CD8-positive, alpha-beta memory T cell (primary cell): ENCODE results near the gene RING1. TPM values are rescaled to one million over a fixed set of nuclear protein-coding genes. Genes with fewer than 3 reads are reported as not detected.
"Not testable (repeated sequence)": the region's sequence is repeated elsewhere in the genome, so short reads cannot be mapped to it uniquely, and the experiment has no call there.

Source experiments
- CTCF ChIA-PET: fragments of 350-600 bp; sonication (Branson Sonifier 250); formaldehyde crosslinking; loops from one replicate; lab custom pipeline; 2021; ENCODE audit warnings: antibody characterized with exemption; lab: Charles Lee
- POLR2A ChIA-PET: fragments of 350-600 bp; sonication (Branson Sonifier 250); formaldehyde crosslinking; loops from one replicate; lab custom pipeline; 2021; ENCODE audit warnings: antibody characterized with exemption; lab: Charles Lee
- DNase-seq, 5 donors: peaks; one replicate each; pipeline versions ENCODE4 v3.0.0 to v3.0.0-alpha.2; 2020 to 2022; ENCODE audit warnings: mixed read lengths in 1 of 5
- H3K27ac ChIP-seq: one replicate; pipeline ENCODE4 v1.7.0; 2013; ENCODE audit warnings: low read depth, mild to moderate bottlenecking, low read length, moderate library complexity
- H3K27me3 ChIP-seq: 2 replicates; pipeline ENCODE4 v1.7.0; 2013; ENCODE audit warnings: low read length, mild to moderate bottlenecking; ENCODE audit not compliant: insufficient read depth, poor library complexity, severe bottlenecking
- H3K36me3 ChIP-seq: 2 replicates; pipeline ENCODE4 v1.7.0; 2013; ENCODE audit warnings: mild to moderate bottlenecking, low read length, moderate library complexity; ENCODE audit not compliant: insufficient read depth
- H3K4me1 ChIP-seq: 2 replicates; pipeline ENCODE4 v1.7.0; 2013; ENCODE audit warnings: mild to moderate bottlenecking, low read length, moderate library complexity; ENCODE audit not compliant: insufficient read depth
- H3K4me3 ChIP-seq: 2 replicates; pipeline ENCODE4 v1.7.0; 2013; ENCODE audit warnings: mild to moderate bottlenecking, low read length
- H3K9me3 ChIP-seq: 2 replicates; pipeline ENCODE4 v1.7.0; 2013; ENCODE audit warnings: mild to moderate bottlenecking, low read length
- H3K27ac Mint-ChIP-seq, 8 donors: one replicate each; pipeline ENCODE4 v1.8.0; 2020 to 2021; ENCODE audit warnings: mixed read lengths in 8 of 8, mild to moderate bottlenecking in 6 of 8, inconsistent platforms in 3 of 8, moderate library complexity in 3 of 8
- H3K27me3 Mint-ChIP-seq, 2 donors: one replicate each; pipeline ENCODE4 v1.8.0; 2020 to 2021; ENCODE audit warnings: mixed read lengths in 2 of 2, mild to moderate bottlenecking in 1 of 2, moderate library complexity in 1 of 2
- H3K36me3 Mint-ChIP-seq, 3 donors: one replicate each; pipeline ENCODE4 v1.8.0; 2020 to 2021; ENCODE audit warnings: mixed read lengths in 3 of 3, inconsistent platforms in 1 of 3, mild to moderate bottlenecking in 1 of 3
- H3K4me1 Mint-ChIP-seq, 3 donors: one replicate each; pipeline ENCODE4 v1.8.0; 2020 to 2021; ENCODE audit warnings: mixed read lengths in 3 of 3, inconsistent platforms in 1 of 3, mild to moderate bottlenecking in 1 of 3
- H3K4me3 Mint-ChIP-seq, 7 donors: one replicate each; pipeline ENCODE4 v1.8.0; 2020 to 2021; ENCODE audit warnings: mixed read lengths in 7 of 7, mild to moderate bottlenecking in 6 of 7, moderate library complexity in 4 of 7, inconsistent platforms in 2 of 7
- H3K9me3 Mint-ChIP-seq, 5 donors: one replicate each; pipeline ENCODE4 v1.8.0; 2020 to 2022; ENCODE audit warnings: mixed read lengths in 5 of 5, mild to moderate bottlenecking in 3 of 5, moderate library complexity in 2 of 5, inconsistent platforms in 1 of 5
- polyA plus RNA-seq: library from polyadenylated mRNA; unstranded; fragments of 300-500 nt; fragmentation: Illumina TruSeq; gene quantifications from one replicate; pipeline ENCODE4 v1.2.3, GENCODE V29; 2021
- total RNA-seq, 2 experiments: library from RNA; stranded (reverse); gene quantifications; one replicate each; pipeline ENCODE4 v1.2.3, GENCODE V29; 2021

The RING1 gene
- total and polyA plus RNA-seq, 3 experiments from 2014 or later, result 10.1 to 47.0 (median 43.1) TPM

DNA sequence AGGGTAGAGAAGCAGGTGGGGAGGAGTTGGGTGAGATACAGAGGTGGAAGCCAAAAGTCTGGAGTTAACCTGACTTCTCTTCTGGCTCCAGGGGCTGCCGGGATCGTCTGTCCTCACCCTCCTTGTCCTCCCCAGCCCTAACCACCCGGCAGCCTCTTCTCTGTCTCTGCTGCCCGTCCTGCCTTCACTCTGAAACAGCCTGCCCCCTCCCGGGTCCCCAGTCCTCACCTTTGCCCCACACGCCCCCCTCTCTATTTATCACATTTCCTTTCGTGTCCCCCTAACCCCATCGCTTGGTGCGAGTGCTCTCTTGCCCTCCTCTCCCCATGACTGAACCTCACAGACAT is 5.7 kb downstream of the RING1 start:
- Histone ChIP-seq H3K36me3 (peaks cover 15% of the 10 kb centered on the region), H3K27me3 (no peaks in the 10 kb centered on the region), H3K27ac (no peak overlapping the region), H3K4me3 (no peak overlapping the region), H3K4me1 (peaks cover 22% of the 10 kb centered on the region), H3K9me3 (no peaks in the 10 kb centered on the region)
- H3K9me3 Mint-ChIP-seq, result no peaks in the 10 kb centered on the region
- peak in 1 of 5 donors; percentile 20 for DNase-seq
- ChIA-PET POLR2A (no interaction called here), CTCF (no interaction called here)
- peak overlapping the region in 5 of 8 donors; percentile 28 to 78 (median 42) for H3K27ac Mint-ChIP-seq
- peaks cover 9 to 30% (median 10%) of the 10 kb centered on the region in 3 donors for H3K36me3 Mint-ChIP-seq
- H3K4me1 Mint-ChIP-seq, result peaks cover 25 to 30% (median 26%) of the 10 kb centered on the region in 3 donors
- peaks cover 20 to 58% of the 10 kb centered on the region in 2 donors for H3K27me3 Mint-ChIP-seq
- peak overlapping the region in 5 of 7 donors; percentile 49 to 70 (median 56) for H3K4me3 Mint-ChIP-seq

GRCh38 chr6:33215271-33216116 is 7.2 kb downstream of the RING1 start:
- peaks cover 26 to 65% of the 10 kb centered on the region in 2 donors for H3K27me3 Mint-ChIP-seq

DNA sequence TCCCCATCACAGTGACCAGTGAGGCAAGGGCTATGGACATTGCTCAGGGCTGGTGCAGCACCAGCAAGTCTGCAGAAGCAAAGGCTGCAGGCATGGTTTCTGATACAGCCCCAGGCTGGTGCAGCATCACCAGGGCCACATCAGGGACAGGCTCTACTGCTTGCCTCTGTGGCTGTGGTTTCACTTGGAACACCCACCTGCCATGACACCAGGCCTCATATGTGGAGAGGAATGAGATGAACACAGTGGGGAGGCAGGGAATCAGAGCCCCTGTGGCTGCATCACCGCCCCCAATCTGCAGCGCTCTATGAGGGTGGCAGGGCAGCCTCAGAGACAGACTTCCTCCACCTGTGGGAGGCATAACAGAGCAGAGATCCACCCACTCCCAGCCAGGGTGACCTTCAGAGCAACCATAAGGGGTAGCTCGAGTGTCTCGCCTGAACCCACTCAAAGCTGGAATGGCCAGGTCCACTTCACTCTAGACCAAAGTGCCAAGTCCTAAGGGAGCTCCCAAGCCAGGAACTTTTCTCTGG is 7.9 kb downstream of the RING1 start:
- ChIA-PET CTCF (no interaction called here), POLR2A (no interaction called here)
- H3K4me1 Mint-ChIP-seq, result peaks cover 16 to 19% (median 16%) of the 10 kb centered on the region in 3 donors
- H3K27me3 Mint-ChIP-seq, result peaks cover 26 to 67% of the 10 kb centered on the region in 2 donors
- H3K4me1 ChIP-seq, result peaks cover 16% of the 10 kb centered on the region
- H3K9me3 Mint-ChIP-seq, result no peaks in the 10 kb centered on the region
- H3K4me3 ChIP-seq, result no peak overlapping the region
- H3K27ac Mint-ChIP-seq, result peak overlapping the region in 2 of 8 donors; percentile 58 to 74
- no peaks in the 10 kb centered on the region for H3K36me3 ChIP-seq
- H3K9me3 ChIP-seq, result no peaks in the 10 kb centered on the region
- H3K4me3 Mint-ChIP-seq, result no peak overlapping the region
- H3K36me3 Mint-ChIP-seq, result peaks cover 0 to 10% (median 3%) of the 10 kb centered on the region in 3 donors
- DNase-seq, result no peak
- H3K27me3 ChIP-seq, result no peaks in the 10 kb centered on the region
- no peak overlapping the region for H3K27ac ChIP-seq

More at GRCh38 chr6:33215271-33216116, 7.2 kb downstream of the RING1 start:
- Histone ChIP-seq H3K4me1 (peaks cover 16% of the 10 kb centered on the region), H3K27ac (no peak overlapping the region), H3K36me3 (peaks cover 4% of the 10 kb centered on the region), H3K9me3 (no peaks in the 10 kb centered on the region), H3K27me3 (no peaks in the 10 kb centered on the region), H3K4me3 (no peak overlapping the region)
- Mint-ChIP-seq H3K36me3 (peaks cover 2 to 15% (median 8%) of the 10 kb centered on the region in 3 donors), H3K27ac (peak overlapping the region in 1 of 8 donors; percentile 74), H3K4me1 (peaks cover 16 to 19% (median 16%) of the 10 kb centered on the region in 3 donors), H3K9me3 (no peaks in the 10 kb centered on the region), H3K4me3 (peak overlapping the region in 1 of 7 donors; percentile 17)
- CTCF ChIA-PET, result no interaction called here
- DNase-seq, result peak in 1 of 5 donors; percentile 42
- POLR2A ChIA-PET, result no interaction called here

DNA sequence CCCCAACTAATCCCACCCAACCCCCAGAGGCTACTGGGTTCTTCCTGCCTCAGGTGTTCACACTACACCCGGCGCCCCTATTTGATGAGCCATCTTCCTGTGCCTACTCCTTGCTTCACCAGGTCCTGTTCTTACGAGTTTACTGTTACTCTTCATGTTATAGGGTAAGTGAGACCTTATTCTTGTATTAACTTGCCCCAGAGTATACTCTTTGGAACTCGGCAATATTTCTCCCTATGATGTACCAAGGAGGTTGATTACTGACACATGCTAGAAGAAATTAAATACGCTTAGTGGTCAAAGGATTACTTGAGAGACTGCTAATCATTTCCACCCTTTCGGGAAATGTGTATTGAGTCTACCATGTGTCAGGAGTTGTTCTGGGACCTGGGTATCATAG is 8.9 kb downstream of the RING1 start:
- H3K27me3 Mint-ChIP-seq, result peaks cover 31 to 74% of the 10 kb centered on the region in 2 donors
- no peak overlapping the region for H3K4me3 ChIP-seq
- no peak overlapping the region for H3K4me3 Mint-ChIP-seq
- H3K36me3 ChIP-seq, result no peaks in the 10 kb centered on the region
- H3K9me3 Mint-ChIP-seq, result no peaks in the 10 kb centered on the region
- POLR2A ChIA-PET, result no interaction called here
- H3K9me3 ChIP-seq, result no peaks in the 10 kb centered on the region
- no peak overlapping the region for H3K27ac Mint-ChIP-seq
- no peak overlapping the region for H3K27ac ChIP-seq
- no peak for DNase-seq
- H3K4me1 ChIP-seq, result peaks cover 16% of the 10 kb centered on the region
- no peaks in the 10 kb centered on the region for H3K27me3 ChIP-seq
- H3K4me1 Mint-ChIP-seq, result peaks cover 16 to 19% (median 16%) of the 10 kb centered on the region in 3 donors
- H3K36me3 Mint-ChIP-seq, result peaks cover 0 to 4% (median 3%) of the 10 kb centered on the region in 3 donors
- CTCF ChIA-PET, result no interaction called here

GRCh38 chr6:33217681-33218080 is 9.4 kb downstream of the RING1 start:
- no peak overlapping the region for H3K27ac ChIP-seq
- no peaks in the 10 kb centered on the region for H3K36me3 ChIP-seq
- no peak overlapping the region for H3K4me3 ChIP-seq
- H3K9me3 ChIP-seq, result no peaks in the 10 kb centered on the region
- peaks cover 12% of the 10 kb centered on the region for H3K4me1 ChIP-seq
- ChIA-PET POLR2A (no interaction called here), CTCF (no interaction called here)
- no peaks in the 10 kb centered on the region for H3K9me3 Mint-ChIP-seq
- no peak overlapping the region for H3K4me3 Mint-ChIP-seq
- H3K4me1 Mint-ChIP-seq, result peaks cover 12 to 16% (median 13%) of the 10 kb centered on the region in 3 donors
- no peak for DNase-seq
- peaks cover 30 to 76% of the 10 kb centered on the region in 2 donors for H3K27me3 Mint-ChIP-seq
- peaks cover 0 to 3% (median under 1%) of the 10 kb centered on the region in 3 donors for H3K36me3 Mint-ChIP-seq
- no peak overlapping the region for H3K27ac Mint-ChIP-seq
- no peaks in the 10 kb centered on the region for H3K27me3 ChIP-seq

DNA sequence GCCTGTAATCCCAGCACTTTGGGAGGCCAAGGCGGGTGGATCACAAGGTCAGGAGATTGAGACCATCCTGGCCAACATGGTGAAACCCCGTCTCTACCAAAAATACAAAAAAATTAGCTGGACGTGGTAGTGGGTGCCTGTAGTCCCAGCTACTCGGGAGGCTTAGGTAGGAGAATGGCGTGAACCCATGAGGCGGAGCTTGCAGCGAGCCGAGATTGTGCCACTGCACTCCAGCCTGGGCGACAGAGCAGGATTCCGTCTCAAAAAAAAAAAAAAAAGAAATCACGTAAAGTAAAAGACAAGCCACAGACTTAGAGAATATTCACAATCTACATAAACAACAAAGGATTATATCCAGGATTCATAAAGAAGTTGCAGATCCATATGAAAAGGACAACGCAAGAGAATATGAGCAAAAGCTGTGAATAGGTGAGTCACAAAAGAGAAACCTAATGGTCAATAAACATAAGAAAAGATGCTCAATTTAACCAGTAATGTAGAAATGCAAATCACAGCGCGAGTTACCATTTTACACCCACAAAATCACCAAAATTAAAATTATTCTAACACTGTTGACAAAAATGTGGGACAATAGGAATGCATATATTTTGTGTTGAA is 18.3 kb downstream of the RING1 start:
- H3K36me3 ChIP-seq, H3K9me3 Mint-ChIP-seq, DNase-seq, H3K27ac ChIP-seq, H3K27ac Mint-ChIP-seq, H3K4me1 Mint-ChIP-seq, CTCF ChIA-PET, H3K4me1 ChIP-seq, H3K4me3 ChIP-seq, H3K27me3 ChIP-seq, H3K36me3 Mint-ChIP-seq, H3K9me3 ChIP-seq, H3K4me3 Mint-ChIP-seq: not testable (repeated sequence)
- POLR2A ChIA-PET, result interaction anchor here (0.7 kb wide), 1 partner anchor 23 kb away, joined by 4 read pairs; no protein-coding TSS in a partner anchor
- peaks cover 15 to 48% of the 10 kb centered on the region in 2 donors for H3K27me3 Mint-ChIP-seq

DNA sequence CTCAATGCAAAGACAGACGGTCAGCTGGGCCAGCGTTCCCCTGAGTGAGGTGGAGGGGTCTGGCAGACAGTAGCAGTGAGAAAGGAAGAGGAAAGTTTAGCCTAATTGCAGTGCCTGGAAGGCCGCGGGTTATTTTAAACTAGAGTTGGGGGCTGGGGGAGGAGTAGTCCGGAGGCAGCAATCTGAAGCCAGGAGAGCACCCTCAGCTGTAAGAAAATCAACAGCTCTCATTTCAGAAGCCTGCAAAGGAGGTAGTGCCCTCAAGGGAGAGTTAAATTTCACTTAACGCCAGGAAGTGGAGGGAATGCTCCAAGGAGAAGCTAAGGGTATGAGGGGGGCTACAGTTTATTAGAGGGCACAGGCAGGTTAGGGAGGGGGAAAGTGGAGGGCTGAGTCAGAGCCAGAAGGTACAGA is 26.9 kb downstream of the RING1 start:
- Mint-ChIP-seq H3K36me3 (peaks cover 0 to 7% (median 0%) of the 10 kb centered on the region in 3 donors), H3K27ac (no peak overlapping the region), H3K4me3 (no peak overlapping the region), H3K4me1 (no peaks in the 10 kb centered on the region), H3K27me3 (peaks cover 21 to 49% of the 10 kb centered on the region in 2 donors), H3K9me3 (no peaks in the 10 kb centered on the region)
- no peaks in the 10 kb centered on the region for H3K4me1 ChIP-seq
- ChIA-PET POLR2A (no interaction called here), CTCF (interaction anchor here (1.4 kb wide), 1 partner anchor 13 kb away, joined by 5 read pairs; no protein-coding TSS in a partner anchor)
- no peak overlapping the region for H3K27ac ChIP-seq
- H3K36me3 ChIP-seq, result no peaks in the 10 kb centered on the region
- no peak for DNase-seq
- H3K9me3 ChIP-seq, result no peaks in the 10 kb centered on the region
- H3K27me3 ChIP-seq, result peaks cover 14% of the 10 kb centered on the region
- H3K4me3 ChIP-seq, result no peak overlapping the region
